GM19025 (cell line): Measurements from ENCODE around the gene CR2.
"Not testable (repeated sequence)": the region's sequence is repeated elsewhere in the genome, so short reads cannot be mapped to it uniquely, and the experiment has no call there.

ENCODE experiments used
- ATAC-seq: cut with Tn5 transposase; IDR thresholded peaks from one replicate; pipeline ENCODE4 v1.9.1; 2021; ENCODE audit warnings: mild to moderate bottlenecking, low read depth, moderate library complexity; ENCODE audit not compliant: unreplicated experiment

Gene CR2

DNA sequence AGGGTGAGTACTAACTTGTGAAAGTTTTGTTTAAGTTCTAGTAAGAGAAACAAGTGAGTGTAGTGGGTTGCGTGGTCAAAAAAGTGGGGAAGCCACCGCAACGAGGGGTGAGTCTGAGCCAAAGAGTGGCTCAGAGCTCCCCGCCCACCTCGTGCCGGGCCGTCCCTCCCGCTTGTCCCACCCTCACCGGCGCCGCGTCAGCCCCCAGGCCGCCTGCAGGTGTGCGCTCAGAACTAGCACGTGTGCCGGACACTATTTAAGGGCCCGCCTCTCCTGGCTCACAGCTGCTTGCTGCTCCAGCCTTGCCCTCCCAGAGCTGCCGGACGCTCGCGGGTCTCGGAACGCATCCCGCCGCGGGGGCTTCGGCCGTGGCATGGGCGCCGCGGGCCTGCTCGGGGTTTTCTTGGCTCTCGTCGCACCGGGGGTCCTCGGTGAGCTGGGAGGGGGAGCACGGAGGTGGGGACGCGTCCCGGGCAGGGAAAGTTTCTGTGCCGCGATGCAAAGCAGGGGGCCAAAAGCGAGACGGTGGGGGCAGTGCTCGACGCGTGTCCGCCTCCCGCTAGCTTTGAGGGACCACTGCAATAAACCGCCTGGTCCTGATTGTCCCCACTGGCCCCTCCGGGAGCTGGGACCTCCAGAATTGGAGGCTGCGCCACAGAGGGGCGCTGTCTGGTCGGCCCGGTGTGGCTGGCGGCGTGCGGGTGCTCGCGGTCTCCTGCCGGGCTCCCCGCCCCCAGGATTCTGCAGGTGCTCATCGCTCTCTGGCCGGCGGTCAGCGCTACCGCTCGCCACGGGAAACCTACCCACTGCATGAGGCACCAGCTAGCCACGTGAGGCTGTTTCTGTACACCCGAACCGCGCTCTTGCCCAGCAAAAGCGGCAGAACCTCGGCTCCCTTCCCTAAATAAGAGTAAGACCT lies at the start of gene CR2:
CR2 (plus strand) TSS at position 283 of the 919 bp plus-strand sequence; CDS start at position 374, 91 bp downstream.
- peak; percentile 77 for ATAC-seq

DNA sequence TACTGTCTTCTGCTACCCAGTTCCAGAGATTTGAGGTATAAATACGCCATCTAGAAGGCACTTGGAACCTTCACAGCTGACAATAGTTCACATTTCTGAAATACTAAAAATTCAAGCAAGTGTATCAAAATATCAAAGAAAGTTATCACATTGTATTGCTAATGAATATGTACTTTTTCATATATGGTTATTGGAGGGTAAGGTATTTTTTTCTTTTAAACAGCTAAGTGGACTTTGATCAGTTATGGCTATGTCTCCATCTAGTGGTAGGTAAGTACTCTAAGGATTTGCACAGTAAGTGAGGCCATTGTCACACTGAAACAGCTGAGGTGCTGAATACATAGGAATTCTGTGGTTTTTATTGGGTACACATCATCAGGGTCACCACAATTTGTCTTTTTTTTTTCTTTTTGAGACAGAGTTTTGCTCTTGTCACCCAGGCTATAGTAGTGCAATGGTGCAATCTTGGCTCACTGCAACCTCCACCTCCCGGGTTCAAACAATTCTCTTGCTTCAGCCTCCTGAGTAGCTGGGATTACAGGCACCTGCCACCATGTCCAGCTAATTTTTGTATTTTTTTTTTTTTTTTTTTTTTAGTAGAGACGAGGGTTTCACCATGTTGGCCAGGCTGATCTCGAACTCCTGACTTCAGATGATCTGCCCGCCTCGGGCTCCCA lies 49.1 kb upstream of the CR2 start:
- ATAC-seq = no peak

DNA sequence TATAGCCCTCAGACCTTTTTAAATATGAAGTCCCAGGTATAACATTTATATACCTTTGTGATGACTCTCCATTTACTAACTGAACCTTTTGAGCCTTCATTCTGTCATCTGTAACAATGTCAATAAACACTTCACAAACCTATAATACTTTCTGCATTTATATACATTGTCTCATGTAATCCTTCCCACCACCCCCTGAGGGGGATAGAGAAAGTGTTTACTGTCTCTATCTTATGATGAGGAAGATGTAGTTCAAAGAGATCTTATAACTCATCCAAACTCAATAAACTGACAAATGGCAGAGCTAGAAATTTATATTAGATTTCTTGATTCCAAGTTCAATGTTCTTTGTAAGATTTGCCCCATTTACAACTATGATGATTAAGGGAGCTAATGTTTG lies 48.3 kb upstream of the CR2 start:
- ATAC-seq = no peak

DNA sequence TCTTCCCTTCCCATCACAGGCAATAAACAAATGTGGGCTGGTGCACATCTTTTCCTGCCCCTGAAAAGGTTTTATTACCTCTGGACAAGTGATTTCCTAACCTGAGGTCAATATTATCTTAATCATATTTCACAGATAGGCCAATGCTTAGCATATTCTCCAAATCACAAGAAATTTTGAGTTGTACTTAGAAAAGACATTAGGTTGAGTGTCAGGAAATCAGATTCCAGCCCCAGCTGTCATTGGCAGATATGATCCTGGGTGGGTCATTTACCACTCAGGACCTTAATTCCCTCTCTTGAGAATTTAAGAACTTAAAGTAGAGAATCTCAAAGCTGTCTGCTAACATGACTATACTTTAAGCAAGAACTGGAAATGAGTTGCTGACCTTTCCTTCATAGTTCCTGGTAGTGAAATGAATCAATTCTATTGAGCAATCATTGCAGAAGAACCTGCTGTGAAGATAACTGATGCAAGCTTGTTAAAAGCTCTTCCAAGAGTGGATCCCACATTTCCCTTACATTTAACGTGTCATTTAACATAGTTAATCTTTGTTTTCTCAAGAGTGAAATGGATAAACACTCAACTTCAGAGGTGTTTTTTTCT lies 46.4 kb upstream of the CR2 start:
- ATAC-seq = no peak

DNA sequence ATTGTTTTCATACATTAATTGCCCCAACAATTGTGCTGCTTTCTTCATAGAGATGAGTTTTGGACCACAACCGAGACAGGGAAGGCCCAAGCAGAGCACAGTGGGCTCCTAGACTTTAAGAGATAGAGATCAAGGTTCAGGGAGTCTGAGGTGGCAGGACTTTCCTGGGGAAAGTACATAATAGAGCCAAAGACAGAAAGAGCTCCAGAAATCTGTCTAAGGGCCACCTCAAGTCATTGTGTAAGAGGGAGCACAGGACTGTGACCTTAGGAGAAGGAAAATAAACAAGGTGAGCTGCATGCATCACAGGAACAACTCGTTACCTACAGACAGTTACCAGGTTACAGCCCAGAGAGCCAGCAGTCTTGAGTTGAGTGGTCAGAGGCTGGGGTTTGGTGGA lies 41.3 kb upstream of the CR2 start:
- ATAC-seq = no peak

DNA sequence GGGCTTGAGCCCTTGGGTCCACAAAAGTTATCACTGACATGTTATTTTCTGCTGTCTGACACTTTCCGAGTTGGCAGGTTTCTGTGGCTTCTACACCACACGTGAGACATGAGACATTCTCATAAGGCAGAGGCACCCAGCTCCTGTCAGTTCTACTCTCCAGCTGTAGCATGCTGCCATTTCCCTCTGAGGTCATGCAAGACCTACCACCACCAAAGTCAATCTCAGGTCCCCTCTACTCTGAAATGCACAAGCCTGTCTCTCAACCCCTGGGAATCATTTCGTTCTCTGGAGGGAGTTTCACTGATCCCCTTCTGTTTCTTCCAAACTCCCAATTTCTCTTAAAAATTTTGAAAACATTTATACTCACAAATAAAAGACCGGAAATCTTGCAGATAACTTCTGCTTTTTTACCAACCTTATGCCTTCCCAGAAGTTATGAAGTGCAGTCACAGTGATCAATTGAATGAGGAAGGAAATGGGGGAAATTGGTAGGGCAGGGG lies 39.5 kb upstream of the CR2 start:
- peak; percentile 75 for ATAC-seq

DNA sequence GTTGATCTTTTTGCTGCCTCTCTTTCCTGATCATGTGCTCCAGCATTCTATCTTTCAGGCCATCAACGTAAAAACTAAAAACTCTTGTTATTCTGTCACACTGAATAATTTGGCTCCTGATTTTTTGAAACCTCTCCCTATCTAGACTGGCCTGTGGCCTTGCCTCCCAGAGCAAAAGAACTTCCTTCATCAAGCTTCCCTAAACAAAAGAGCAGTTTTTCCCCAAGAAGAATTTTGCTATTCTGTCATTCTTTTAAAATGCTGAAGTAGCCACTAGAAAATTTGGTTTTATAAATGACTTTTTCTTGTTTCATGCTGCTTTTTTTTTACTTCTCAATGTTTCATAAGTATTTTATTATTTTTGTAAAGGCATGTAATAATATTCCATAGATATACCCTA lies 37.1 kb upstream of the CR2 start:
- no peak for ATAC-seq

DNA sequence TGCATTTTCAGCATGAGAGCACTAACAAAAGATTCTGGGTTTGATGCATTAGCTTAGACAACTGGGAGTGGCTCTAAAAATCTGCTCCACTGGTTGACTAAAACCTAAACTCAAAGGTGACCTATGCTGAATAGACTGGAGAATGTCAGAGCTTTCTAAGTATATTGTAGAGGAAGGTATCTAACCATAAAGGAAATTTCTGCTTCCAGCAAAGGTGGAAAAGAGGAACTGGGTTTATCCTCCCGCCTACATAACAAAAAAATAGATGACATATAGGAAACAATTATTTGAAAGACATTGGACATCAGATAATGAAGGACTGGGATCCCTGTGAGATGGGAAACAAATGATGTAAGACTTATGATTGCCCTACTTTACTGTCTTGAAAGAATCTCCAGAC lies 35.8 kb upstream of the CR2 start:
- ATAC-seq = no peak

DNA sequence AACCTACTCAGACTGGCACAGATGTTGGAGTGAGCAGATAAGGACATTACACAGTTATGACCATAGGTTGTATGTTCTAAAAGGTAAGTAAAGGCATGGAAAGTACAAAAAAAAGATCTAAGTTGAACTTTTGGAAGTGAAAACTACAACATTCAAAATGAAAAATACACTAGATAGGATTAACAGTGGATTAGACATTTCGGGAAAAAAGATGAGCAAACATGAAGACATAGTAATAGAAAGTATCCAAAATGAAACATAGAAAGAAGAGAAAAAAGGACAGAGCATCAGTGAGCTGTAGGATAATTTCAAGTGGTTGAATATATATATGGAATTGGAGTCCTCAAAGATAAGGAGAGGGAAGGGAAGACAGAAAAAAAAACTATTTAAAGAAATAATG lies 34.0 kb upstream of the CR2 start:
- ATAC-seq = no peak

DNA sequence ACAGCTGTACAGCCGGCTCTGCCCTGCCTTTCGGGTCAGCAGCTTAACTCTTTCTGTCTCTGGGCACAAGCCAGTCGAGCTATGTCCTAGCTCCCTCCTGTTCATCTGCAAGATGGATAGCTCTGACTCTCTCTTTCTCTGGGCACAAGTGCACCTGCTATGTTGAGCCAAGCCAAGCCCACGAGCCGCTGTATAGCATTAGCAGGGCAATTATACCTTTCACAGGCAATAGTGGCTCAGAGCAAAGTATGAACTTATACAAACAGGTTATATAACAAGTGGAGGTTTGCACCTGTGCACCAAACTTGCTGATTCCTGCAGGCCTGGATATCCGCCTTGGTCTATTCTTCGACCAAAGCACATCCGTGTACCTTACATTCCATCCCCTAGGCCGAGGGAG lies 33.0 kb upstream of the CR2 start:
- no peak for ATAC-seq

DNA sequence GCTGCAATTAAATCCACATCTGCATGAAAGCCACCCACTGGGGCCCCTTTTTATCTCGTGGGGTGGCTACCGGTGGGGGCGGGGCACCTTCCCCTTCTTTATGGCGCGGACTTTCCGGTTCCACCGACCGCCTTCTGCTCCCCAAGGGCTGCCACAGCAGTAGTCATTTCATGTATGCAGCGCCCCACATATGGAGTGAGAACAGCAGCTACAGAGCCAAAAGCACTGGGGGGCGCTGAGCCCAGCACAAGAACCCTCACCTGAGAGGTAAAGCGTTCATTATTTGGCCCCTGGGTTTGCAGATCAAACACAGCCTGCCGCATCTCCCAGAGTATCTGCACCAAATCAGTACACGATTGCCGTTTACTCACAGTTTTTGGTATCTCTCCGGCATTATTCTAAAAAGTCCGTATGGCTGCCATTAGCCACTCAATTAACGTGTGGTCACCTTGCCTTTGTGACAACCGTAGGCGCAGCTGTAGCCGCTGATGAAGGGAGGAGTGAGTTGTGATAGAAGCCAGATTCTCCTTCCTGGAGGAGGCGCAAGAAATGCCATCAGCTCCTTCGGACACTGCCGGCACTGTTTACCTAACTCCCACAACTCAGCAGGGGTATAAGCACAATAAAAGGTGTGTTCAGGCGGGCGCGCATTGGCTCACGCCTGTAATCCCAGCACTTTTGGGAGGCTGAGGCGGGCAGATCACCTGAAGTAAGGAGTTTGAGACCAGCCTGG lies 30.4 kb upstream of the CR2 start:
- ATAC-seq = no peak

DNA sequence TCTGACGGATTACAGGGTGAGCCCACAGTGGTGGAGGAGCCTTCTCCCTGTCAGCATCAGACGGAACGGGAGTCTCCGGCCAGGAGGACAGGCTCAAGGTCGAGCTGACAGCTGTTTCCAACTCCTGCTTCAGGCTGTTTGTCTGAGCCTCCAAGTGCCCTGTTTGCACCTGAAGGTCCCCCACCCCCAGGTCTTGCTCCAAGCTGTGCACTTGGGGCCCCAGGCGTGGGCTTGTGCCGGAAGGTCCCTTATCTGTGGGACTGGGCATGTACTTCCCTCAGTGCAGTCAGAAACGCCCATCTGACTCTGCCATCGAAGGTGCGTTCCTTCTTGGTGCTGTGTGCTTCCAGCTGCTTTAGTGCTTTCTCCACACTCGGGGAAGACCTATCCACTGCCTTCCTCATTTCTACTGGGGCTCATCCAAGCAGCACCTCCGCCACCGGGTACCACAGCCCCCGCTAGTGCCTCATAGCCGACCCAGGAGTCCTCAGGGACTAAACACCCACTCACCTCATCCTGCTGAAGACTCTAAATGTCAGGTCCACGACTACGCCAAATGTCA lies 29.5 kb upstream of the CR2 start:
- ATAC-seq = no peak

DNA sequence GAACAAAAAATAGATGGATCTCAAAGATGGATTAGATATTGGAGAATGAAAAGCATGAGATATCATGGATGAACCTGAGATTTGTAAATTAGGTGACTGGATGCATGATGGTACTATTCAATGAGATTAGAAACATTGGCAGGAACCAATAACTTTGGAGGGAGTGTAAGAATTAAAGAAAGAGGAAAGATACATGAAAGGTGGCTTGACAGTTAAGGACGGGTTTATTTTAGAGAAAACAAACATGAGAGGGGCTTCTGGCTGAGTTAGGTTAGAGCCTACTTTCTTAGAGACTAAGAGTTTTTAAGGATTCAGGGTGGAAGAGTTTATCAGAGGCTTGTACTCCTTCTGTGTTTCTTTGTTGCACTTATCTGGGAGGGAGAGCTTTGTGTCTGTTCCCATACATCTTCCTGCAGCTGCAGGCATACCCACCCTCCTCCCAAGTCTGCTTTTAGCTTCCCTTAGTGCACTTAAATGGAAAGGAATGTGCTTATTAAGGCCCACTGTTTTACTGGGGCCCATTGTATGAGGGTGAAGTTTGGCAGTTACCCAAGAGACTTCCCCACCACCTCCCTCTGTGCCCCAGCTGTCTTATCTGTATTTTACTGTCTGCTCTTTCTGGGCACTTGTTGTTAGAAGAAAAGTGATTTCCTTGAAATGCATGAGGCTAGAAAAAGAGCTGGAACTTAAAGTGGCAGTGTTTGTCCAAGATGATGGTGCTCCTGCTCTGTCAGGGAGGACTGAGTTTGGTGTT lies 26.1 kb upstream of the CR2 start:
- ATAC-seq = no peak

DNA sequence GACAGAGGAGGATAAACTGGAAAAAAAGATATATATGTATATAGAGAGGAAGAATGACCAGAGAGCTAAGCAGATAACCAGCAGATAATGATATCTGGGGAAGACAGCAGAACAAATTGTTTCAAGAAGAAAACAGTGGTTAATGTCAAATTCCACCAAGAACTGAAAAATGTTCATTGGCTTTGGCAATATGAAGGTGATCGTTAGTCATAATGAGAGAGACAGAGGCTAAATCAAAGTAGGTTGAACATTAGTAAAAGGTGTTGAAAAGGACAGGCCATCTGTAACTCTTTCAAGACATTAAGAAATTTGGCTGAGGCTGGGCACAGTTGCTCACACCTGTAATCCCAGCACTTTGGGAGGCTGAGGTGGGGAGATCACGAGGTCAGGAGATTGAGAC lies 25.3 kb upstream of the CR2 start:
- no peak for ATAC-seq

DNA sequence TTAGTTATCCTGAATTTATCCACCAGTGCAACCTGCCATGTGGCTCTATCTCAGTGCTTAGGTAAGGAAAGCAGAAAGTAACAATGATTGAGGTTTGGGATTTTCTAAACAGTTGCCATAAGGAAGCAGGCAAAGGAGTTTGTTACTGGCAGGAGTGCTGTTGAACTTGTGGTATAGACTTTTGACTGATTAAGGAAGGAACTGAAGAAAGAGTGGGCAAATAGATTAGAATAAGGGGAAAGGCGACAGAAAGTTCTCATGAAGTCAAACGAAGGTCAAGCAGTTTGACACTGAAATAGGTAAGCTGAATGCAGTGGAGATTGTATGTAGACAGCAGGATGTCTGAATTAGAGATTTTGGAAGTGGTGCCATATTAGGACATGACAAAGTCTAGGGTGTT lies 24.2 kb upstream of the CR2 start:
- no peak for ATAC-seq

DNA sequence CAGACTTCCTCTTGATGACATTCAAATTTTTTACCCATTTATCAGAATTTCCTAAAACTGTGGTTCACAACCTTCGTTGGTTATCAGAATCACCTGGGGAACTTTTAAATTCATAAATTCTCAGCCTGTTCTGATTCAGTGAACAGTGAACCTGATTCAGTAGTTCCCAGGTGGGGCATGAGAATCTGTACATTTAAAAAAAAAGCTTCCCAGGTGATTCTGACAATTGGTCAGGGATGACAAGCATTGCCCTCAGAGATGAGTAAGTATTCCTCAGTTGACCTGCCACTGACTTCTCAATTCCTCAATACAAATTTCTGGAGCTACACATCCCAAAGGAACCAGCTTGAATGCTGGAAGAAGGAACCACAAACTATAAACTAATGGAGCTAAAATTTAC lies 23.5 kb upstream of the CR2 start:
- no peak for ATAC-seq

DNA sequence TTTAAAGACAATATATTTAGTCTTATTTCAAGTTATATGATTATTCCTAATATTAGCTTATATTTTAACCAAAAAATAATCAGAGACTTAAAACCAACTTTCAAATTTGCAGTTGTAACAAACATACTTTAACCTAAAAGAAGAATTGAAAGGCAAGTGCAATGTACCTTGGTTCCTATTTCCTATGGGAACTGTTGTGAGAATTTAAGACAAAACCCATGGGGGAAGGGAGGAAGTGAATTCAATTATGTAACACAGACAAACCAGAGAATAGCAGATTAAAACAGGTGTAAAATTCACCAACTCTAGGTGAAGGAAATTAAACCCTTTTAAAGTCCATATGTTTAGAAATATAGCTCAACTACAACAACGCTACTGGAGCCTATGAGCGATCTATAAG lies 22.6 kb upstream of the CR2 start:
- no peak for ATAC-seq

DNA sequence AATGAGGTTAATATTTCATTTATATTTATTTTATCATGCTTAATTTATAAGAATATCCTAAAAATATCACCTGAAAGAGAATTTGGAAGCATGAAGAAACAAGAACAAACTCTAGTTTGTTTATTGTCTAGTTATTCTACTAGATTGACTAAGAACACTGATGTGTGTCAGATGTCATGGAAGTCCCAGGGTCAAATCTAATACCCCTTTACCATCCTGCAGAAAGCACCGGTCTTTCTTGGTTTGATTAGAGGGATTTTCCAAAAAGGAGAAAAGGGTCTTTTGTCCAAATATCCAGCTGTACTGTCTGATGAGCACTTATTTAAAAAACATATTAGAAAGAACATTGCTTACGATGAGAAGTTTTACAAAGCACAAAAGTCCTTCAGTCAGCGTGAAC lies 20.7 kb upstream of the CR2 start:
- ATAC-seq = no peak

DNA sequence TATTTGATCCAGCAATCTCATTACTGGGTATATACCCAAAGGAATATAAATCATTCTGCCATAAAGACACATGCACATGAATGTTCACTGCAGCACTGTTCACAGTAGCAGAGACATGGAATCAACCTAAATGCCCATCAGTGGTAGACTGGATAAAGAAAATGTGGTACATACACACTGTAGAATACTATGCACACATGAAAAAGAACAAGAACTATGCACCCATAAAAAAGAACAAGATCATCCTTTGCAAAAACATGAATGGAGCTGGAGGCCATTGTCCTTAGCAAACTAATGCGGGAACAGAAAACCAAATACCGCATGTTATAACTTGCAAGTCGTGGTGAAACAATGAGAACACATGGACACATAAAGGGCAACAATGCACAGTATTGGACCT lies 17.4 kb upstream of the CR2 start:
- not testable (repeated sequence) for ATAC-seq

DNA sequence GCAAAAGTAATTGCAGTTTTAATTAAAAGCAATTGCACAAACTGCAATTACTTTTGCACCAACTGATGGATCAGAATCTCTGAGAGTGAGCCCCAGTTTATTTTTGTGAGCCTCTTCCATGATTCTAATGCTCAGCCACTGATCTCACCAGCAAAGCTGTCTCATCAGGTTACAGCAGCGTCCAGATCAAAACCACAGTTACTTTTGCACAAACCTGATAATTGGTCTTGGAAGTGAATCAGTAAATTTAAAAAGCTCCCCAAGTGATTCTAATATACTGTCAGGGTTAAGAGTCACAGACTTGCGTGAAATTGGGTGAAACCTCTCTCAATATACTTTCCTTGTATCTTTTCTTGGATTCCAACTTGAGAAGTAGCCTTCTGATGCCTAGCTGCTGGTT lies 13.5 kb upstream of the CR2 start:
- no peak for ATAC-seq
